HEK293T (cell line): ENCODE data around the gene SGIP1.
"Not testable (repeated sequence)": the region's sequence is repeated elsewhere in the genome, so short reads cannot be mapped to it uniquely, and the experiment has no call there.

Source experiments
- CTCF ChIA-PET: fragments of 350-600 bp; formaldehyde crosslinking; extraction: SDS; loops from one replicate; lab custom pipeline; 2021; ENCODE audit warnings: antibody characterized with exemption, inconsistent platforms; lab: Yijun Ruan, JAX
- POLR2A ChIA-PET: fragments of 350-600 bp; formaldehyde crosslinking; extraction: SDS; loops from one replicate; lab custom pipeline; 2020; ENCODE audit warnings: antibody characterized with exemption, inconsistent platforms; lab: Yijun Ruan, JAX
- DNase-seq: peaks from one replicate; pipeline ENCODE4 v3.0.0; 2012; ENCODE audit warnings: mixed read lengths; ENCODE audit errors: extremely low spot score
- ARNT ChIP-seq: fragments of 450-650 bp; IDR thresholded peaks from 2 replicates; pipeline ENCODE4 v1.6.1; 2017; ENCODE audit warnings: mild to moderate bottlenecking
- BHLHE40 ChIP-seq: fragments of 450-650 bp; IDR thresholded peaks from 2 replicates; pipeline ENCODE4 v1.6.1; 2016; ENCODE audit warnings: mild to moderate bottlenecking, moderate library complexity, borderline replicate concordance
- CTBP1 ChIP-seq: fragments of 450-650 bp; IDR thresholded peaks from 2 replicates; pipeline ENCODE4 v1.6.1; 2016; ENCODE audit warnings: borderline replicate concordance
- ELF4 ChIP-seq: fragments of 450-650 bp; IDR thresholded peaks from 2 replicates; pipeline ENCODE4 v1.6.1; 2017; ENCODE audit warnings: antibody characterized with exemption
- FOXA1 ChIP-seq: fragments of 450-650 bp; IDR thresholded peaks from 2 replicates; pipeline ENCODE4 v1.6.1; 2016; ENCODE audit warnings: mild to moderate bottlenecking
- FOXK2 ChIP-seq: fragments of 450-650 bp; IDR thresholded peaks from 2 replicates; pipeline ENCODE4 v1.6.1; 2016; ENCODE audit warnings: mild to moderate bottlenecking
- FOXM1 ChIP-seq: fragments of 450-650 bp; IDR thresholded peaks from 2 replicates; pipeline ENCODE4 v1.6.1; 2017; ENCODE audit warnings: mild to moderate bottlenecking, borderline replicate concordance
- HDGF ChIP-seq: fragments of 450-650 bp; IDR thresholded peaks from 2 replicates; pipeline ENCODE4 v1.6.1; 2017; ENCODE audit warnings: antibody characterized with exemption, borderline replicate concordance
- L3MBTL2 ChIP-seq: fragments of 450-650 bp; conservative IDR thresholded peaks from 2 replicates; pipeline ENCODE4 v1.6.1; 2016; ENCODE audit warnings: mild to moderate bottlenecking
- LEF1 ChIP-seq: fragments of 450-650 bp; IDR thresholded peaks from 2 replicates; pipeline ENCODE4 v1.6.1; 2017; ENCODE audit warnings: mild to moderate bottlenecking, borderline replicate concordance
- NFRKB ChIP-seq: fragments of 450-650 bp; IDR thresholded peaks from 2 replicates; pipeline ENCODE4 v1.6.1; 2016; ENCODE audit warnings: mild to moderate bottlenecking, moderate library complexity
- SP1 ChIP-seq: fragments of 450-650 bp; IDR thresholded peaks from 2 replicates; pipeline ENCODE4 v1.6.1; 2017
- SUZ12 ChIP-seq: fragments of 450-650 bp; IDR thresholded peaks from 2 replicates; pipeline ENCODE4 v1.6.1; 2016; ENCODE audit warnings: mild to moderate bottlenecking
- TARDBP ChIP-seq: fragments of 450-650 bp; IDR thresholded peaks from 2 replicates; pipeline ENCODE4 v1.6.1; 2016
- ZNF384 ChIP-seq: fragments of 450-650 bp; IDR thresholded peaks from 2 replicates; pipeline ENCODE4 v1.6.1; 2016
- TF ChIP-seq, protein P1 (sequence below): fragments of 450-650 bp; IDR thresholded peaks from 2 replicates; pipeline ENCODE4 v1.6.1; 2016

SGIP1 gene

GRCh38 chr1:66589326-66589725, 55.4 kb downstream of the SGIP1 start:
- POLR2A ChIA-PET, result no interaction called here
- no peak for TF ChIP-seq SUZ12
- TF ChIP-seq SP1, result no peak
- no peak for TF ChIP-seq FOXM1
- no peak for TF ChIP-seq L3MBTL2
- no peak for TF ChIP-seq TARDBP
- no peak for TF ChIP-seq ELF4
- TF ChIP-seq FOXA1, result no peak
- no peak for TF ChIP-seq FOXK2
- TF ChIP-seq LEF1, result no peak
- TF ChIP-seq NFRKB, result no peak
- no peak for TF ChIP-seq HDGF
- TF ChIP-seq ZNF384, result no peak
- TF ChIP-seq CTBP1, result no peak
- TF ChIP-seq, protein P1, sequence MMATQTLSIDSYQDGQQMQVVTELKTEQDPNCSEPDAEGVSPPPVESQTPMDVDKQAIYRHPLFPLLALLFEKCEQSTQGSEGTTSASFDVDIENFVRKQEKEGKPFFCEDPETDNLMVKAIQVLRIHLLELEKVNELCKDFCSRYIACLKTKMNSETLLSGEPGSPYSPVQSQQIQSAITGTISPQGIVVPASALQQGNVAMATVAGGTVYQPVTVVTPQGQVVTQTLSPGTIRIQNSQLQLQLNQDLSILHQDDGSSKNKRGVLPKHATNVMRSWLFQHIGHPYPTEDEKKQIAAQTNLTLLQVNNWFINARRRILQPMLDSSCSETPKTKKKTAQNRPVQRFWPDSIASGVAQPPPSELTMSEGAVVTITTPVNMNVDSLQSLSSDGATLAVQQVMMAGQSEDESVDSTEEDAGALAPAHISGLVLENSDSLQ, result no peak
- no peak for TF ChIP-seq BHLHE40
- DNase-seq, result no peak
- CTCF ChIA-PET, result interaction anchor here (0.6 kb wide), 1 partner anchor 79 kb away, joined by 3 read pairs; no protein-coding TSS in a partner anchor

GRCh38 chr1:66592106-66592507, 58.2 kb downstream of the SGIP1 start:
- CTCF ChIA-PET, DNase-seq, POLR2A ChIA-PET: not testable (repeated sequence)

GRCh38 chr1:66596191-66596590, 62.2 kb downstream of the SGIP1 start:
- no peak for DNase-seq
- ChIA-PET CTCF (no interaction called here), POLR2A (no interaction called here)
- TF ChIP-seq SP1, result no peak
- no peak for TF ChIP-seq L3MBTL2
- TF ChIP-seq ARNT, result no peak
- TF ChIP-seq ZNF384, result no peak
- TF ChIP-seq BHLHE40, result no peak
- TF ChIP-seq SUZ12, result no peak
- TF ChIP-seq FOXA1, result no peak
- no peak for TF ChIP-seq LEF1
- TF ChIP-seq NFRKB, result no peak
- TF ChIP-seq, protein P1, result no peak
- TF ChIP-seq TARDBP, result no peak
- TF ChIP-seq FOXM1, result no peak
- no peak for TF ChIP-seq HDGF
- no peak for TF ChIP-seq FOXK2

GRCh38 chr1:66597500-66597899, 63.5 kb downstream of the SGIP1 start:
- DNase-seq, result no peak
- POLR2A ChIA-PET, result no interaction called here
- TF ChIP-seq HDGF, result no peak
- CTCF ChIA-PET, result no interaction called here

DNA sequence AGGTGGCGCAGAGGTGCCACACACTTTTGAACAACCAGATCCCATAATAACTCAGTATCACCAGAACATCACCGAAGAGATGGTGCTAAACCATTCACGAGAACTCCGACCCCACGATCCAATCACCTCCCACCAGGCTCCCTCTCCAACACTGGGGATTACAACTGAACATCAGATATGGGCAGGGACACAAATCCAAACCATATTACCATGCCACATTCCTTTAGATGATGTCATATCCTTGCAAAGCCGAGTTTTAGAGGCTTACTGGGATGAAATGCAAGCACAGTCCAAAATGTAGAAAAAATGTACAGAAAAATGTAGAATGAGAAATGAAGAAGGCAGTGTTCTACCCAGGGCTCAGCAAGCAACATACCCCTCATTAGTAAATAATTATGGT, 64.7 kb downstream of the SGIP1 start:
- POLR2A ChIA-PET, result no interaction called here
- no peak for DNase-seq
- TF ChIP-seq CTBP1 (no peak), ARNT (no peak), TARDBP (no peak), SUZ12 (no peak), HDGF (no peak), NFRKB (no peak), FOXA1 (no peak)
- TF ChIP-seq, protein P1, result no peak
- CTCF ChIA-PET, result no interaction called here

GRCh38 chr1:66599346-66599745, 65.4 kb downstream of the SGIP1 start:
- CTCF ChIA-PET, result no interaction called here
- DNase-seq, result no peak
- TF ChIP-seq CTBP1 (no peak), SUZ12 (no peak), TARDBP (no peak), FOXA1 (no peak)
- TF ChIP-seq, protein P1, result no peak
- POLR2A ChIA-PET, result no interaction called here
